DND-41 (cell line): ENCODE data around the gene EBF4.

Experiments
- ATAC-seq: fragments of 200-7000 bp; cut with Tn5 transposase; 3 replicates; pipeline ENCODE4 v1.9.1; 2021; ENCODE audit warnings: low read depth; ENCODE audit not compliant: insufficient read depth
- DNase-seq: peaks from one replicate; pipeline ENCODE4 v3.0.0-alpha.2; 2020
- H2AFZ ChIP-seq: 2 replicates; pipeline ENCODE4 v1.6.0; 2012; ENCODE audit warnings: low read depth, low read length
- H3K27ac ChIP-seq: 2 replicates; pipeline ENCODE4 v1.5.1; 2012; ENCODE audit warnings: low read length, inconsistent platforms
- H3K27me3 ChIP-seq: fragments of 200-600 bp; sonication (generic); 2 replicates; pipeline ENCODE4 v1.6.0; 2012; ENCODE audit warnings: low read length, mild to moderate bottlenecking, inconsistent platforms; ENCODE audit not compliant: insufficient read depth, poor library complexity
- H3K36me3 ChIP-seq: 2 replicates; pipeline ENCODE4 v1.5.1; 2012; ENCODE audit warnings: low read length, inconsistent platforms; ENCODE audit not compliant: insufficient read depth
- H3K4me1 ChIP-seq: 2 replicates; pipeline ENCODE4 v1.5.1; 2012; ENCODE audit warnings: mild to moderate bottlenecking, low read length; ENCODE audit not compliant: insufficient read depth
- H3K4me2 ChIP-seq: 2 replicates; pipeline ENCODE4 v1.6.0; 2012; ENCODE audit warnings: mild to moderate bottlenecking, moderate library complexity, low read length, inconsistent platforms; ENCODE audit not compliant: insufficient read depth
- H3K4me3 ChIP-seq, 2 experiments: fragments of 200-600 bp in 1 of 2; shearing (Covaris generic) in 1 of 2; 2 replicates each; pipeline ENCODE4 v1.5.1; 2012 to 2016; ENCODE audit warnings: inconsistent platforms in 2 of 2, low read length in 2 of 2, mild to moderate bottlenecking in 2 of 2, low read depth in 1 of 2, moderate library complexity in 1 of 2
- H3K79me2 ChIP-seq: 2 replicates; pipeline ENCODE4 v1.6.0; 2012; ENCODE audit warnings: low read length, inconsistent platforms; ENCODE audit not compliant: insufficient read depth
- H3K9ac ChIP-seq: 2 replicates; pipeline ENCODE4 v1.6.0; 2012; ENCODE audit warnings: low read depth, mild to moderate bottlenecking, inconsistent platforms, low read length, moderate library complexity
- H3K9me3 ChIP-seq: 2 replicates; pipeline ENCODE4 v1.5.1; 2012; ENCODE audit warnings: low read length, moderate library complexity, mild to moderate bottlenecking, inconsistent platforms; ENCODE audit not compliant: insufficient read depth, severe bottlenecking
- H4K20me1 ChIP-seq: 2 replicates; pipeline ENCODE4 v1.6.0; 2012; ENCODE audit warnings: low read length; ENCODE audit not compliant: insufficient read depth
- CTCF ChIP-seq: IDR thresholded peaks from 2 replicates; pipeline ENCODE4 v1.5.1; 2012; ENCODE audit warnings: borderline replicate concordance, low read length, moderate library complexity, mild to moderate bottlenecking; ENCODE audit not compliant: poor library complexity, severe bottlenecking; ENCODE audit errors: extremely low read depth
- EZH2 ChIP-seq: IDR thresholded peaks from 3 replicates; pipeline ENCODE4 v1.6.1; 2012; ENCODE audit warnings: borderline replicate concordance, low read depth, mild to moderate bottlenecking, moderate library complexity, low read length, inconsistent platforms; ENCODE audit not compliant: severe bottlenecking

The EBF4 gene

GRCh38 chr20:2809690-2810089 is 117.1 kb downstream of the EBF4 start:
- Histone ChIP-seq H3K9ac (no peak overlapping the region), H2AFZ (no peak overlapping the region), H3K79me2 (no peaks in the 10 kb centered on the region), H4K20me1 (peaks cover 19% of the 10 kb centered on the region; the same call in 1 of the 2 replicates), H3K9me3 (peaks cover 4% of the 10 kb centered on the region), H3K4me1 (no peaks in the 10 kb centered on the region), H3K27ac (no peak overlapping the region), H3K4me3 (no peak overlapping the region), H3K36me3 (no peaks in the 10 kb centered on the region), H3K27me3 (peaks cover 16% of the 10 kb centered on the region), H3K4me2 (no peak overlapping the region)
- TF ChIP-seq CTCF (no peak), EZH2 (no peak)
- DNase-seq (no peak), ATAC-seq (no peak)
